SK-N-SH treated with all-trans-retinoic acid at 6 μM for 48 hours (cell line): ENCODE measurements around the gene KDM6B.
A peak's percentile ranks its signal among the peaks of the same experiment; 100 is the strongest.

ENCODE experiments used
- ATAC-seq: fragments of 200-7000 bp; cut with Tn5 transposase; 3 replicates; pipeline ENCODE4 v1.9.1; 2020; ENCODE audit warnings: mild to moderate bottlenecking, moderate library complexity
- ARNTL ChIP-seq: fragments of 450-650 bp; formaldehyde crosslinking; IDR thresholded peaks from 2 replicates; pipeline ENCODE4 v1.5.0; 2020; ENCODE audit warnings: low read depth, mild to moderate bottlenecking, moderate library complexity, borderline replicate concordance
- BACH2 ChIP-seq: fragments of 250-450 bp; sonication (Bioruptor Pico); IDR thresholded peaks from 2 replicates; pipeline ENCODE4 v1.9.0; 2021; ENCODE audit warnings: mild to moderate bottlenecking, borderline replicate concordance
- CSDC2 ChIP-seq: fragments of 250-450 bp; sonication (Bioruptor Pico); IDR thresholded peaks from 2 replicates; pipeline ENCODE4 v1.5.0; 2020; ENCODE audit warnings: mild to moderate bottlenecking, moderate library complexity
- CSRNP3 ChIP-seq: fragments of 250-450 bp; sonication (Bioruptor Pico); IDR thresholded peaks from 2 replicates; pipeline ENCODE4 v1.5.1; 2021; ENCODE audit warnings: mild to moderate bottlenecking, moderate library complexity
- GLIS3 ChIP-seq: fragments of 250-450 bp; sonication (Bioruptor Pico); IDR thresholded peaks from 2 replicates; pipeline ENCODE4 v1.5.0; 2020; ENCODE audit warnings: mild to moderate bottlenecking, moderate library complexity
- ISL1 ChIP-seq: fragments of 250-450 bp; sonication (Bioruptor Pico); IDR thresholded peaks from 2 replicates; pipeline ENCODE4 v2.1.2; 2022; ENCODE audit warnings: mild to moderate bottlenecking, moderate library complexity
- OSR1 ChIP-seq: fragments of 250-450 bp; sonication (Bioruptor Pico); IDR thresholded peaks from 2 replicates; pipeline ENCODE4 v1.8.0; 2022; ENCODE audit warnings: moderate library complexity, mild to moderate bottlenecking, inconsistent platforms
- PATZ1 ChIP-seq: fragments of 250-450 bp; sonication (Bioruptor Pico); IDR thresholded peaks from 2 replicates; pipeline ENCODE4 v1.8.0; 2020; ENCODE audit warnings: mild to moderate bottlenecking, moderate library complexity, borderline replicate concordance
- PPARA ChIP-seq: fragments of 250-450 bp; sonication (Bioruptor Pico); IDR thresholded peaks from 2 replicates; pipeline ENCODE4 v1.5.0; 2020; ENCODE audit warnings: mild to moderate bottlenecking, borderline replicate concordance
- RARB ChIP-seq: fragments of 250-450 bp; sonication (Bioruptor Pico); IDR thresholded peaks from 2 replicates; pipeline ENCODE4 v1.8.0; 2021; ENCODE audit warnings: mild to moderate bottlenecking, moderate library complexity
- SNAI2 ChIP-seq: fragments of 250-450 bp; sonication (Bioruptor Pico); IDR thresholded peaks from 2 replicates; pipeline ENCODE4 v1.5.0; 2020; ENCODE audit warnings: mild to moderate bottlenecking, moderate library complexity
- TCF4 ChIP-seq: fragments of 250-450 bp; sonication (Bioruptor Pico); IDR thresholded peaks from 2 replicates; pipeline ENCODE4 v1.8.0; 2021; ENCODE audit warnings: mild to moderate bottlenecking, moderate library complexity, borderline replicate concordance
- TOX ChIP-seq: fragments of 250-450 bp; sonication (Bioruptor Pico); IDR thresholded peaks from 2 replicates; pipeline ENCODE4 v1.8.0; 2021; ENCODE audit warnings: mild to moderate bottlenecking, moderate library complexity, borderline replicate concordance
- TSHZ2 ChIP-seq: fragments of 250-450 bp; sonication (Bioruptor Pico); IDR thresholded peaks from 2 replicates; pipeline ENCODE4 v1.5.0; 2020; ENCODE audit warnings: mild to moderate bottlenecking, moderate library complexity
- ZC3H10 ChIP-seq: fragments of 250-450 bp; sonication (Bioruptor Pico); IDR thresholded peaks from 2 replicates; pipeline ENCODE4 v1.5.1; 2021; ENCODE audit warnings: mild to moderate bottlenecking, moderate library complexity
- ZFP3 ChIP-seq: fragments of 250-450 bp; sonication (Bioruptor Pico); IDR thresholded peaks from 2 replicates; pipeline ENCODE4 v1.5.0; 2020; ENCODE audit warnings: mild to moderate bottlenecking, moderate library complexity
- ZFP30 ChIP-seq: fragments of 450-650 bp; formaldehyde crosslinking; IDR thresholded peaks from 2 replicates; pipeline ENCODE4 v1.5.0; 2022; ENCODE audit warnings: mild to moderate bottlenecking, moderate library complexity
- ZNF565 ChIP-seq: fragments of 450-650 bp; formaldehyde crosslinking; conservative IDR thresholded peaks from 2 replicates; pipeline ENCODE4 v1.5.0; 2020; ENCODE audit warnings: low read depth, mild to moderate bottlenecking, moderate library complexity
- ZNF70 ChIP-seq: fragments of 450-650 bp; formaldehyde crosslinking; IDR thresholded peaks from 2 replicates; pipeline ENCODE4 v1.5.0; 2020; ENCODE audit warnings: mild to moderate bottlenecking, moderate library complexity
- ZNF8 ChIP-seq: fragments of 450-650 bp; formaldehyde crosslinking; IDR thresholded peaks from 2 replicates; pipeline ENCODE4 v1.5.0; 2020; ENCODE audit warnings: mild to moderate bottlenecking, moderate library complexity
- TF ChIP-seq, protein P1 (sequence below): fragments of 250-450 bp; sonication (Bioruptor Pico); IDR thresholded peaks from 2 replicates; pipeline ENCODE4 v1.8.0; 2021; ENCODE audit warnings: low read depth, mild to moderate bottlenecking, moderate library complexity, borderline replicate concordance
- TF ChIP-seq, protein P2 (sequence below): fragments of 250-450 bp; sonication (Bioruptor Pico); IDR thresholded peaks from 2 replicates; pipeline ENCODE4 v1.5.1; 2020; ENCODE audit warnings: low read depth, mild to moderate bottlenecking, moderate library complexity

KDM6B gene

GRCh38 chr17:7825206-7825990 is 8.6 kb upstream of the KDM6B start:
- no peak for TF ChIP-seq ZNF70 (CRISPR knock-in tag)
- no peak for TF ChIP-seq TSHZ2 (CRISPR knock-in tag)
- TF ChIP-seq ISL1 (CRISPR knock-in tag) = no peak
- TF ChIP-seq SNAI2 (CRISPR knock-in tag) = no peak
- TF ChIP-seq ZNF8 = no peak
- TF ChIP-seq PATZ1 (CRISPR knock-in tag) = no peak
- TF ChIP-seq RARB (CRISPR knock-in tag) = no peak
- no peak for TF ChIP-seq OSR1 (CRISPR knock-in tag)
- TF ChIP-seq TOX (CRISPR knock-in tag) = no peak
- TF ChIP-seq CSRNP3 (CRISPR knock-in tag) = no peak
- TF ChIP-seq, protein P1, sequence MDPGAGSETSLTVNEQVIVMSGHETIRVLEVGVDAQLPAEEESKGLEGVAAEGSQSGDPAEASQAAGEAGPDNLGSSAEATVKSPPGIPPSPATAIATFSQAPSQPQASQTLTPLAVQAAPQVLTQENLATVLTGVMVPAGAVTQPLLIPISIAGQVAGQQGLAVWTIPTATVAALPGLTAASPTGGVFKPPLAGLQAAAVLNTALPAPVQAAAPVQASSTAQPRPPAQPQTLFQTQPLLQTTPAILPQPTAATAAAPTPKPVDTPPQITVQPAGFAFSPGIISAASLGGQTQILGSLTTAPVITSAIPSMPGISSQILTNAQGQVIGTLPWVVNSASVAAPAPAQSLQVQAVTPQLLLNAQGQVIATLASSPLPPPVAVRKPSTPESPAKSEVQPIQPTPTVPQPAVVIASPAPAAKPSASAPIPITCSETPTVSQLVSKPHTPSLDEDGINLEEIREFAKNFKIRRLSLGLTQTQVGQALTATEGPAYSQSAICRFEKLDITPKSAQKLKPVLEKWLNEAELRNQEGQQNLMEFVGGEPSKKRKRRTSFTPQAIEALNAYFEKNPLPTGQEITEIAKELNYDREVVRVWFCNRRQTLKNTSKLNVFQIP (CRISPR knock-in tag) = no peak
- no peak for TF ChIP-seq TCF4 (CRISPR knock-in tag)
- TF ChIP-seq CSDC2 (CRISPR knock-in tag) = no peak
- TF ChIP-seq GLIS3 (CRISPR knock-in tag) = no peak
- no peak for TF ChIP-seq ZNF565 (CRISPR knock-in tag)
- TF ChIP-seq ZC3H10 (CRISPR knock-in tag) = no peak
- no peak for TF ChIP-seq ARNTL (CRISPR knock-in tag)
- no peak for TF ChIP-seq ZFP30
- TF ChIP-seq PPARA (CRISPR knock-in tag) = no peak
- no peak for TF ChIP-seq BACH2 (CRISPR knock-in tag)
- peak; percentile 50 for ATAC-seq

DNA sequence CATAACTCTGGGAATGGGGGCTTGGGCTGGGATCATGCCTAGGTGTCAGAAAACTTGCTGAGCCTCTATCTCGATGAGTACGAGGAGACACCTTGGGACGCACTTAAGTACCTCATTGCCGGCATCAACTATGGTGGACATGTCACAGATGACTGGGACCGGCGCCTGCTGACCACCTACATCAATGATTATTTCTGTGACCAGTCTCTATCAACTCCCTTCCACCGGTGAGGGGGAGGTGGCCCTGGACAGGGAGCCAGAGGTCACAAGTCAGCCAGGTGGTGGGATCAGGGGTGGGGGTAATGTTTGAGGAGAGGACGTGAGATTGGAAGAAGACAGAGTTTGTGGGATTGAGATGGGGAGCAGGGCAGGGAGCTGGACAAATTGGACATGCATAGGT is 3.4 kb upstream of the KDM6B start:
- no peak for ATAC-seq
- no peak for TF ChIP-seq TSHZ2 (CRISPR knock-in tag)
- TF ChIP-seq ZFP3 (CRISPR knock-in tag) = no peak
- no peak for TF ChIP-seq ISL1 (CRISPR knock-in tag)
- TF ChIP-seq CSRNP3 (CRISPR knock-in tag) = no peak
- no peak for TF ChIP-seq SNAI2 (CRISPR knock-in tag)
- no peak for TF ChIP-seq OSR1 (CRISPR knock-in tag)
- no peak for TF ChIP-seq ZC3H10 (CRISPR knock-in tag)
- no peak for TF ChIP-seq BACH2 (CRISPR knock-in tag)
- no peak for TF ChIP-seq GLIS3 (CRISPR knock-in tag)
- no peak for TF ChIP-seq ZNF8
- no peak for TF ChIP-seq PPARA (CRISPR knock-in tag)
- no peak for TF ChIP-seq PATZ1 (CRISPR knock-in tag)
- TF ChIP-seq, protein P2, sequence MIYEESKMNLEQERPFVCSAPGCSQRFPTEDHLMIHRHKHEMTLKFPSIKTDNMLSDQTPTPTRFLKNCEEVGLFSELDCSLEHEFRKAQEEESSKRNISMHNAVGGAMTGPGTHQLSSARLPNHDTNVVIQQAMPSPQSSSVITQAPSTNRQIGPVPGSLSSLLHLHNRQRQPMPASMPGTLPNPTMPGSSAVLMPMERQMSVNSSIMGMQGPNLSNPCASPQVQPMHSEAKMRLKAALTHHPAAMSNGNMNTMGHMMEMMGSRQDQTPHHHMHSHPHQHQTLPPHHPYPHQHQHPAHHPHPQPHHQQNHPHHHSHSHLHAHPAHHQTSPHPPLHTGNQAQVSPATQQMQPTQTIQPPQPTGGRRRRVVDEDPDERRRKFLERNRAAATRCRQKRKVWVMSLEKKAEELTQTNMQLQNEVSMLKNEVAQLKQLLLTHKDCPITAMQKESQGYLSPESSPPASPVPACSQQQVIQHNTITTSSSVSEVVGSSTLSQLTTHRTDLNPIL (CRISPR knock-in tag) = no peak
